RWPE1 (cell line): Measurements from ENCODE around the gene SLC12A9.

Experiments
- CTCF ChIA-PET: fragments of 350-600 bp; sonication (Branson Sonifier 250); formaldehyde crosslinking; extraction: SDS; loops from one replicate; lab custom pipeline; 2021; lab: Yijun Ruan, JAX
- POLR2A ChIA-PET: fragments of 400-600 bp; formaldehyde crosslinking; extraction: SDS; loops from one replicate; lab custom pipeline; 2020; ENCODE audit warnings: antibody characterized with exemption; ENCODE audit not compliant: low non-redundant PET; lab: Yijun Ruan, JAX
- DNase-seq: peaks from one replicate; pipeline ENCODE4 v3.0.0; 2012; ENCODE audit warnings: low spot score
- H3K27ac ChIP-seq: fragments of 450-650 bp; 2 replicates; pipeline ENCODE4 v1.5.1; 2017
- CTCF ChIP-seq: fragments of 450-650 bp; conservative IDR thresholded peaks from 2 replicates; pipeline ENCODE4 v1.5.1; 2017; ENCODE audit warnings: low read depth, mild to moderate bottlenecking

The SLC12A9 gene

GRCh38 chr7:100890653-100891567, 38.4 kb downstream of the SLC12A9 start:
- no peak for TF ChIP-seq CTCF
- ChIA-PET POLR2A (interaction anchor here (0.6 to 1.4 kb wide), 2 partner anchors 16 to 19 kb away, joined by 8 to 15 read pairs; partner anchors contain the start of gene SRRT), CTCF (interaction anchor here (0.5 to 1.1 kb wide), 4 partner anchors 10 to 392 kb away, joined by 3 to 6 read pairs (median 4); no protein-coding TSS in a partner anchor)
- H3K27ac ChIP-seq, result peak overlapping the region; percentile 93
- no peak for DNase-seq

DNA sequence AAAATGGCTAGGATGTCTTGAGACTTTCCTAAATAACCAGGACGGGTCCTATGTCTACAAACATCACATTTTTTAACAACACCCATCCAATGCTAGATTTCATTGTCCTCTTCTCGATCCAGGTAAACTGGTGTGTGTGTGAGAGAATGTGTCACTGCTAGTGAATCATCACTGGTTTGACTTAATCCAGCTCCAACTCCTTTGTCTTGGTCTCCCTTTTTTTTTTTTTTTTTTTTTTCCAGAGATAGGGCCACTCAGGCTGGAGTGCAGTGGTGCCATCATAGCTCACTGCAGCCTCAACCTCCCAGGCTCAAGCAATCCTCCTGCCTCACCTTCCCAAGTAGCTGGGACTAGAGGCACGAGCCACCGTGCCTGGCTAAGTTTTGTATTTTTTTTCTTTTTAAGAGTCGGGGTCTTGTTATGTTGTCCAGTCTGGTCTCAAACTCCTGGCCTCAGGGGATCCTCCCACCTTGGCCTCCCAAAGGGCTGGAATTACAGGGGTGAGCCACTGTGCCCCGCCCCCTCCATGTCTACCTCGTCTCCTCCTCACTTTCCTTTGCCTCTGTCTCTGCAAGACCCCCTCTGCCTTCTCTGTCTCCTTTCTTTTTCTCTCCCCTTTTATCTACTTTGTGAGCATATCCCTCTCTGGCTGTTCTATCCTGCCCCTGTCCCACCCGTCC, 39.2 kb downstream of the SLC12A9 start:
- CTCF ChIA-PET, result no interaction called here
- no peak for TF ChIP-seq CTCF
- DNase-seq, result no peak
- POLR2A ChIA-PET, result interaction anchor here (0.6 kb wide), 1 partner anchor 20 kb away, joined by 15 read pairs; no protein-coding TSS in a partner anchor
- peak overlapping the region; percentile 93 for H3K27ac ChIP-seq

- H3K27ac ChIP-seq, result no peak overlapping the region
- no peak for TF ChIP-seq CTCF
- ChIA-PET CTCF (no interaction called here), POLR2A (no interaction called here)
- no peak for DNase-seq
Observed at GRCh38 chr7:100892364-100893317, 40.1 kb downstream of the SLC12A9 start.

- ChIA-PET CTCF (interaction anchor here (0.6 to 2.2 kb wide), 4 partner anchors 165 to 324 kb away, joined by 3 to 19 read pairs (median 6); partner anchors contain the start of gene TRIM56), POLR2A (no interaction called here)
- no peak for DNase-seq
- no peak overlapping the region for H3K27ac ChIP-seq
- no peak for TF ChIP-seq CTCF
Observed at GRCh38 chr7:100893318-100893895, 40.9 kb downstream of the SLC12A9 start.

DNA sequence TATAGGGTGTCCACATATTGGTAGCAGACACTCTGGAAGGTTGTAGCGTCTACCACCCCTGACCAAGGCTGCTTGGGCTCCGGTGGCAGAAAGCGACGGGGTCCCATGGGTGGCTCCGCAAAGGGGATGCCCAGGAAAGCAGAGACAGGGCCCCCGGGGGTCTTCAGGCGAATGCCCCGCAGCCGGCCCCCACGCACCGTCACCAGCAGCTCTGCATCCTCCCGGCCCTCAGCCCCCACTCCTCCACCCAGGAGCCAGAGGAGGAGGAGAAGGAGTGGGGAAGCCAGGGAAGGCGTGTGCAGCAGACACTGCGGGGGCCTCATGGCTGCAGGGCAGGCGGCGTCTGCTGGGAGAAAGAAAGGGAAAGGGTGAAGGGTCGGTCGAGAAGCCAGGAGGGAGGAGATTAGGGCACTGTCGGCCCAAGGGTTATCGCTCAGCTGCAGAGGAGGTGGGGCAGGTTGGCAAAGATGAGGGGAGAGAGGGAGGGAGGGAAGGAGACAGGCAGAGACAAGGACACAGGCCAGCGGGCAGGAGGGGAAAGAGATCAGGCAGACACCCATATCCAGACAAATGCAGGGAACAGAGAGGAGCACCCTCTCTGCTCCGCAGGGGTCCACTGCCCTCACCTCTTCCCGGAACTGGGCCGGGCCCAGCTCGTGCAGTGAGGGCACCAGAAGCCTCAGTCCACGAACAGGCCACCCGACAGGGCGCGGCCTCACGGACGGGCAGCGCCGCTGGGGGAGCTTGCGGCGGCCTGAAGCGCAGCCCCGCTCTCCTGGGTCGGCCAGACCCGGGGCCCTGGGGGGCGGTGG, 41.6 kb downstream of the SLC12A9 start:
- TF ChIP-seq CTCF, result no peak
- DNase-seq, result no peak
- no peak overlapping the region for H3K27ac ChIP-seq
- POLR2A ChIA-PET, result no interaction called here
- CTCF ChIA-PET, result interaction anchor here (0.5 to 2.2 kb wide), 21 partner anchors 10 to 398 kb away, joined by 3 to 19 read pairs (median 4); partner anchors contain the start of genes MOGAT3, SRRT and TRIM56
